ENCODE results near the gene KCNQ4.

The KCNQ4 gene

GRCh38 chr1:40751802-40752201 is 31.8 kb upstream of the KCNQ4 start:
- no peak for ATAC-seq
- no peak for TF ChIP-seq GLIS3 (CRISPR knock-in tag; IDR thresholded peaks at IDR 0.05)
- no peak for TF ChIP-seq PPARA (CRISPR knock-in tag; IDR thresholded peaks at IDR 0.05; ENCODE audit: borderline replicate concordance)
- no peak for TF ChIP-seq OSR1 (CRISPR knock-in tag; IDR thresholded peaks at IDR 0.05)
- TF ChIP-seq ESRRG (CRISPR knock-in tag; IDR thresholded peaks at IDR 0.05) = no peak
- TF ChIP-seq ISL1 (CRISPR knock-in tag; IDR thresholded peaks at IDR 0.05) = no peak
- TF ChIP-seq ZNF70 (CRISPR knock-in tag; IDR thresholded peaks at IDR 0.05) = no peak
- TF ChIP-seq BACH2 (CRISPR knock-in tag; IDR thresholded peaks at IDR 0.05; ENCODE audit: borderline replicate concordance) = no peak
- no peak for TF ChIP-seq PATZ1 (CRISPR knock-in tag; IDR thresholded peaks at IDR 0.05; ENCODE audit: borderline replicate concordance)
- no peak for TF ChIP-seq ZNF565 (CRISPR knock-in tag; conservative IDR thresholded peaks at IDR 0.05; ENCODE audit: low read depth)
- no peak for TF ChIP-seq ARNTL (CRISPR knock-in tag; IDR thresholded peaks at IDR 0.05; ENCODE audit: borderline replicate concordance, low read depth)
- TF ChIP-seq SNAI2 (CRISPR knock-in tag; IDR thresholded peaks at IDR 0.05) = no peak
- no peak for TF ChIP-seq TOX (CRISPR knock-in tag; IDR thresholded peaks at IDR 0.05; ENCODE audit: borderline replicate concordance)

- ATAC-seq = no peak
- no peak for TF ChIP-seq CREB5 (CRISPR knock-in tag; IDR thresholded peaks at IDR 0.05; ENCODE audit: low read depth)
- no peak for TF ChIP-seq ZNF565 (CRISPR knock-in tag; conservative IDR thresholded peaks at IDR 0.05; ENCODE audit: low read depth)
- no peak for TF ChIP-seq CSRNP3 (CRISPR knock-in tag; IDR thresholded peaks at IDR 0.05)
- no peak for TF ChIP-seq ISL1 (CRISPR knock-in tag; IDR thresholded peaks at IDR 0.05)
- no peak for TF ChIP-seq PATZ1 (CRISPR knock-in tag; IDR thresholded peaks at IDR 0.05; ENCODE audit: borderline replicate concordance)
- no peak for TF ChIP-seq OSR1 (CRISPR knock-in tag; IDR thresholded peaks at IDR 0.05)
- no peak for TF ChIP-seq SNAI2 (CRISPR knock-in tag; IDR thresholded peaks at IDR 0.05)
- TF ChIP-seq ZFP30 (CRISPR knock-in tag; IDR thresholded peaks at IDR 0.05) = no peak
- TF ChIP-seq ESRRG (CRISPR knock-in tag; IDR thresholded peaks at IDR 0.05) = no peak
- no peak for TF ChIP-seq GLIS3 (CRISPR knock-in tag; IDR thresholded peaks at IDR 0.05)
- no peak for TF ChIP-seq ZNF8 (CRISPR knock-in tag; IDR thresholded peaks at IDR 0.05)
- TF ChIP-seq RARB (CRISPR knock-in tag; IDR thresholded peaks at IDR 0.05) = no peak
- no peak for TF ChIP-seq PPARA (CRISPR knock-in tag; IDR thresholded peaks at IDR 0.05; ENCODE audit: borderline replicate concordance)
- no peak for TF ChIP-seq POU6F1 (CRISPR knock-in tag; IDR thresholded peaks at IDR 0.05; ENCODE audit: borderline replicate concordance, low read depth)
- TF ChIP-seq CSDC2 (CRISPR knock-in tag; IDR thresholded peaks at IDR 0.05) = no peak
- TF ChIP-seq ZFP3 (CRISPR knock-in tag; IDR thresholded peaks at IDR 0.05) = no peak
These were observed 30.3 kb upstream of the KCNQ4 start for GRCh38 chr1:40753142-40753882.

- TF ChIP-seq ESRRG (CRISPR knock-in tag; IDR thresholded peaks at IDR 0.05) (no peak), PPARA (CRISPR knock-in tag; IDR thresholded peaks at IDR 0.05; ENCODE audit: borderline replicate concordance) (no peak), ZFP3 (CRISPR knock-in tag; IDR thresholded peaks at IDR 0.05) (no peak), ZNF8 (CRISPR knock-in tag; IDR thresholded peaks at IDR 0.05) (no peak)
- no peak for ATAC-seq
These were observed 29.4 kb upstream of the KCNQ4 start for GRCh38 chr1:40754201-40754600.
